ENCODE results near the gene ASTN2.

ASTN2 gene

DNA sequence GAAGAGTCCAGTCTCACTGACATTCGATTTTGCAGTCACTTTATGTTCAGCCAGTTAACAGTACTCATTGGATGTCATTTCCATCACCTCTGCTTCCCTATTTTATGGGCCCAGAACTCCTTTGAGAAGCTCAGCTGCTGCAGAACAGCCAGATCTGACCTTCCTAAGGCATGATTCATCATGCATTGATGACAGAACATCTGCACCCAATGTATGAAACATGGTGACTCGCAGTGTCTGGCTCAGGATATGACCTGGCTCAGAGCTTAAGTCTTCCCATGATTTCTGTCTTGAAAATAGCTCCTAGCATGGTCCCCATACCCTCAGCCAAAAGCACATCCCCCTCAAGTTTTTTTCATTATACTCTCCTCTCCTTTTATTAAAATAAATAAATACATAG is 820.3 kb downstream of the ASTN2 start:
- no peak for DNase-seq (ENCODE audit: low read depth in 3 of 3, low spot score in 1 of 3)

DNA sequence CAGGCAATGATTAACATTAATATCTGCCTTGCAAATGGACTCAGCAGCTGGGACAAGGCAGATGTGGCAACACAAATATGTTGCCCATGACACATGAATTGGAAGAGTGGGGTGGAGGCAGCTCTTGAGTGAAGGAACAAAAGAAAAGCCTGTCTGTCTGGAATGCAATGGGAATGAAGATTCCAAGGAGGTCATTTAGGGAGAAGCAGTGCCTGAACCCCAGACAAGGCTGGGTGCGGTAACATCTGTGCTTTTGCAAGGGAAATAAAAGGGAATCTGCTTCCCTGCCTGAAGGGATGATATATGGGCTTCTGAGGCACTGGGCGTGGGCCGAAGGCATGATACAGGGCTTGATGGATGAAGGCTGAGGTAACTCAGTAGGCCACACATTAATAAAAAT is 821.9 kb downstream of the ASTN2 start:
- DNase-seq (ENCODE audit: low read depth in 3 of 3, low spot score in 1 of 3): no peak

DNA sequence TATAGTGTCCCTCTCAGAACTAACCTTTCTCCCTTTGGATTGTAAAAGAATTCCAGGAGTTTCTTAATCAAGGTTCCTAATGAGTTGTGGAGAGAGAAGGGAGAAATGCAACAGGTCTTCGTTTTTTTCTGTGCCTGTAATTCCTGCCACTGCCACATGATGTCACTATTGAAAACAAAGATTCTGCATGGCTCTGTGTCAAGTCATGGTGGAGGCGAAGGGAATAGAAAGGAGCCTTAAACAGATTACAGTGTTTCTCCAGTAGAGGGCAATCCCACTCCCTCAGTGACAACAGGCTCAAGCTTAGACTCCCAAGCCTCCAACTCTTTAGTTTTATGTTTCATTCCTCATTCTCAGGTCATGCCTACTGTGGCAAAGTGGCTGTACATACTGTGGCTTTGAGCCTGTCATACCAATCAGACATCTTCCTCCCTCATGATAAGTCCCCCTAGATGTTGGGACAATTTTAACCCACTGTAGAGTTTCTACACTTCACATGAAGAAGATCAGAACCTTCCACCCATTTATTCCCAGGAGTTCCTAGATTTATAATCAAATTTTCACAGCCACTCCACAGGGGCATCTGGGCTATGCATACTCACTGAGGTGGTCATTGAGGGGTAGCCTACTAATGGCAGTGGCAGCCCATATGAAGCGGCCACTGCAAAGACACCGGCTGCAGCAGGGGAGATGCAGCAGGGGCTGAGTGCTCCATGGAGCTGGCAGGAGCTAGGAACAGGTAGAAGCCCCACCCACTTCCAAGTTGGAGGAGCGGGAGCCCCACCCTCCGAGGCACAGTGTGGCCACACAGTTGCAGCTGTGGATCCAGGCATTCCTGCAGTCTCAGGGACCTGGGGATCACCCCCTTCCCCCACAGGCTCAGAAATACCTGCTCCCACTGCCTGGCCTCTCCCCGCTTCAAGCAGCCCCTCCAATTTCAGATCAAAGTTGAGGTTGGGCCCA is 825.2 kb downstream of the ASTN2 start:
- no peak for DNase-seq (ENCODE audit: low read depth in 3 of 3, low spot score in 1 of 3)

- no peak for DNase-seq (ENCODE audit: low read depth in 3 of 3, low spot score in 1 of 3)
Measured at GRCh38 chr9:116587919-116588318, 826.9 kb downstream of the ASTN2 start.

DNA sequence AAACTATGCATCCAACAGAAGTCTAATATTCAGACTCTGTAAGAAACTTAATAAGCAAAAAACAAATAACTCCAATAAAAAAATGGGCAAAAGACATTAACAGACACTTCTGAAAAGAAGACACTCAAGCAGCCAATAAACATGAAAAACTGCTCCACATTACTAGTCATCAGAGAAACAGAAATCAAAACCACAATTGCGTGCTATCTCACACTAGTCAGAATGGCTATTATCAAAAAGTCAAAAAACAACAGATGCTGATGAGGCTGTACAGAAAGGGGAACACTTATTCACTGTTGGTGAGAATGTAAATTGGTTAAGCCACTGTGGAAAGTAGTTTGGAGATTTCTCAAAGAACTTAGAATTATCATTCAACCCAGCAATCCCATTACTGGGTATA is 829.0 kb downstream of the ASTN2 start:
- no peak for DNase-seq (ENCODE audit: low read depth in 3 of 3, low spot score in 1 of 3)

GRCh38 chr9:116585204-116585603 is 829.7 kb downstream of the ASTN2 start:
- DNase-seq (ENCODE audit: low read depth in 3 of 3, low spot score in 1 of 3): no peak

- DNase-seq (ENCODE audit: low read depth in 3 of 3, low spot score in 1 of 3): no peak
Measured at GRCh38 chr9:116580853-116581252, 834.0 kb downstream of the ASTN2 start.

DNA sequence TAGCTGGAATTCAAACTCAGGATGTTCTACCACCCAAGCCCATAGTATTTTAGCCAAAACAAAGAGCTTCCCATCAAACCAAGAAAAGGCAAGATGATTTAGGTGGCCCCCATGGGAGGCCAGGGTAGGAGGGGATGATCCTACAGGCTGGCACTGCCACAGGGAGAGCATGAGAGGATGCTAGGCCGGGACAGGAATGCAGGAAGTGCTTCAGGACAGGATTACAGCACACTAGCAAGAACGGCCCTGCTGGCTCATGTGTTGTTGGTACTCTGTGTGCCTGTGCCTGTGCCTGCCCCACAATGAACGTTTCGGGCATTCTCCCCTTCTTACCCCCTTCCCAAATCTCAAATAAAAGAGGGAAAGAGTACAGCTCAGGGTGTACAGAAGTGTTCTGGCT is 838.5 kb downstream of the ASTN2 start:
- no peak for DNase-seq (ENCODE audit: low read depth in 3 of 3, low spot score in 1 of 3)

DNA sequence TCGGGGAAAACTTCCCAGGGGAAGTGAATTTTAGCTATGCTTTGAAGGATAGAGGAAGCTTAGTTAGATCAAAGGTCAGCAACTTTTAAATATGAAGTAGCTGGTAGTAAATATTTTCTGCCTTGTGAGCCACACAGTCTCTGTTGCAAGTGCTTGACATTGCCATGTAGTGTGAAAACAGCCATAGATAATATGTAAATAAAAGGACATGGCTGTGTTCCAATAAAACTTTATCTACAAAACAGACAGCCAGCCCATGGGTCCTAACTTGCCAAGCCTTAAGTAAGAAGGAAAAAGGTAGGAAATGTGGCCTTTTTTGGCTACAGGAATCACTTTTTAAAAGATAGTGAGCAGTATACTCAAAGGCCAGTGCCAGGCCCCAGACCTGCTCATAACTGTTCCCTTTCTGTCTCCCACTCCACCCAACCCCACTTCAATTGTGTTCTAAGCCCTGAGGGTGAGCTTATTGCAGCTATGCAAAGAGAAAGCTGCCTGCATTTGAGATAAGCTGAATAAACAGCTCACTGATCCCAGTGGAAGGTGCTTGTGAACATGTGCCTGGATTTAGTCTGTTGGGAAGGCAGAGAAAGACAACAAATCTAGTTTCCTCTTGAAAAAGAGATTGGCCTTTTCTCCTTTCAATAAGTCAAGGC is 840.7 kb downstream of the ASTN2 start:
- no peak for DNase-seq (ENCODE audit: low read depth in 3 of 3, low spot score in 1 of 3)

DNA sequence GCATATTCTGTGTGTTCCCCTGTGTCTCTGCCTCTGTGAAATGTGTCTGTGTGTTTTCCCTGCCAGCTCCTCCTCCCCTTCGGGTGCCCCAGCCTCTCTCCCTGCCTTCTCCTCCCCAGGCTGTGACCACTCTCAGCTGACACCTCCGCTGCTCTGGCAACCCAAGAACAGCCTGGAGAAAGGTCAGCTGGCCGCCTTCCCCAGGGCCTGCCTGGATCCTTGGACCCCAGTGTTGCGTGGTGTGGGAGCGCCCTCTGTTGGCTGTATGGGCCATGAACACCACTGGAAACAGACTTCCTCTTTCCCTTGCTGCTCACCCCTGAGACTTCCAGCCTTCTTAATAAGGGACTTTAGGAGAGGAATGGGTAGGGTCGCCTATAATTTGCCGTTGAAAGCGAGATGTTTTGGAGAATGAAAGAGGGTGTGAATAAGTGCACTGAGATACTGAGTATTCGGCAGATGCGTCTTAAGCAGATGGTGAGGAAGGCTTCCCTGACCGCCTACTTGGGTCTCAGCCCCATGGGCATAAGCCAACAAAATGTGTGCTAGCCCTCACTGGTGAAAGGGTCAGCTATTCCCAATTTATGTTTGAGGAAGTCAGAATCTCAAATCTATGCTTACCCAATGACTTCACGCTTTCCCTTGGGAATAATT is 842.6 kb downstream of the ASTN2 start:
- DNase-seq (ENCODE audit: low read depth in 3 of 3, low spot score in 1 of 3): no peak

DNA sequence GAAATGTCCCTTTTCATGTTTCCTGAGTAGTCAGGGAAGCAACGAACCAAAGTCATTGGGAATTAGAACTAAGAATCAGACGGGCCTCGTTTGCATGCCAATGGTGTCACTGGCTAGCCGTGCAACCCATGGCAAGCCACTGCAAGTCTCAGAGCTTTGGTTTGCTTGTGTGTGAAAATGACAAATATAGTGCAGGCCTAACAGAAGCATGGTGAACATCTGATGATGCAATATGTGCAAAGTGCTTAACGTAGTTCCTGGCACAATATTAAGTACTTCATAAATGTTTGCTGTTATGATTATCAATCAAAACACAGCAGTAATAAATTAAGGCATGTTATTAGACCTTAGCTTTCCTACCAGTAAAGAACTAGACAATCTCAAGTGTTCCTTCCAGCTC is 845.7 kb downstream of the ASTN2 start:
- no peak for DNase-seq (ENCODE audit: low read depth in 3 of 3, low spot score in 1 of 3)

DNA sequence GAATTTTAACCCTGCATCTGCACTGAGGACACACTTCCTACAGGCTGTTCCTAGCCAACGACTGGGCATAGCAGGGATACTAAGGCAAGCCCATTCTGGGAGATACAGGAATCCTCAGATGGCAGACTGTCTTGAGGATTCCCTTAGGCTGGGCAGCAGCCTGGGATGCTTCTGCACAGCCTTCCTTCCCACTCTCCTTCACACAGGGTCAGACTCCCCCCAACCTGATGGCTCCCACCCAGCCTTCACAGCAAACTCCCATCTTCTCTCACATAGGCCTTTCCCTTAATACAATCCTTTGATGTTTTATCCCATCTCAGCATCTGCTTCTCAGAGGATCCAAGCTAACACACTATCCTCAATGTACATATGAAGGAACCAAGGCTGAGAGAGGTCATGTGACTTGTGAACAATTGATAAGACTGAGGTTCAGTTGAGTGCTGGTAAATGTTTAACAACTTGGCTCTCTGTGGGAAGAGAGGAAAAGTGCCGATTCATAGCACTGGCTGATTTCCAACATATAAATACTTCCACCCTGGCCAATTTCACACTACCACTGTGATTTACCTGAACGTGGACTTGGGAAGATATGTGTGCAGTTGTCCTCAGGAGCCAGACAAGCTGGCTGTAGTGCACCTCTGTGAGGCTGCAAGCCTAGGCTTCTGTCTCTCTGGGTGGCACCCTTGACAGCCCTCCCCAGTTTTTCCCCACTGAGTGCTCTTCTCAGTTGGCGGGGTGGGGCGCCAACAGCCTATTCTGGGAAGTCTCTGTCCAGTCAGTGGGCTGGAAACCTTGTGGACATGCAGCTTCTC is 848.0 kb downstream of the ASTN2 start:
- no peak for DNase-seq (ENCODE audit: low read depth in 3 of 3, low spot score in 1 of 3)

DNA sequence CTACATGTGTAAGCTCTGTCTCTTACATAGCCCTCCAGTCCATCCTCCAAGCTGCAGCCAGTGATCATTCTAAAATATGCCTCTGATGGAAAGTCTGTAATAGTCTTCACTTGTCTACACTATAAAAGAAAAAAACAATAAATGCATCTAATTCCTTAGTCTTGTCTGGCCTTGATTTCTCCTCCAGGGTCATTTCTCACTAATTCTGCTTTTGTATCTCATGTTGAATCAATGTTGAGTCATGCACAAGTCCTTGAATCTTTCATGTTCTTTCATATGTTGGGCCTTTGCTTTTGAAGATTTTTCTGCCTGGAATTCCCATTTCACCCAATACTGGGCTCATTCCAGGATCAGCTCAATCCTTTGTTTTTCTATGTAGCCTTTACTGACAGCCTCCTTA is 848.9 kb downstream of the ASTN2 start:
- DNase-seq (ENCODE audit: low read depth in 3 of 3, low spot score in 1 of 3): no peak

DNA sequence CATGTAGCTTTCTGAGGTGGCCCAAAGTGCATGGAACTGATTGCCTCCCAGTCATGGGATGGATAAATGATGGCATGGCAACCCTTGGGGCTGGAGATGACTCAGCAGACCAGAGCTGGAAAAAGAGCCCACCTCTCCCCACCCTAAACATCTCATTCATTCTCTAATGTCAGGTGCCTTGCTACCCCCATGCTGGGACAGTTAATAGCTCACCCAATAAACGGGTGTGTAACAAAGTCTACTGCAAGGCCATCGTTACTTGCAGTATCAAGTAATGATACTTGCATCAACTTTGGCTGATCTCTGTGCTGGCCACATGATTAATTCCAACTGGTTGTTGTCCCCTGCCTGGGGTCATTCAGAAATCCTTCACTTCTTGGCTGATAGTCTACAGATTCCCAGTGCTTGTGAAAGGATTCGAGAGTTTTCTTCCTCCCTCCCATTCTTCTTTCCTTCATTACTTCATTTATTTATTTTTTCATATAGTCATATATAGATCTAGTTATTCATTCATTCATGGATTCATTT is 850.5 kb downstream of the ASTN2 start:
- DNase-seq (ENCODE audit: low read depth in 3 of 3, low spot score in 1 of 3): no peak

- DNase-seq (ENCODE audit: low read depth in 3 of 3, low spot score in 1 of 3): no peak
Measured at GRCh38 chr9:116558818-116559540, 855.9 kb downstream of the ASTN2 start.

DNA sequence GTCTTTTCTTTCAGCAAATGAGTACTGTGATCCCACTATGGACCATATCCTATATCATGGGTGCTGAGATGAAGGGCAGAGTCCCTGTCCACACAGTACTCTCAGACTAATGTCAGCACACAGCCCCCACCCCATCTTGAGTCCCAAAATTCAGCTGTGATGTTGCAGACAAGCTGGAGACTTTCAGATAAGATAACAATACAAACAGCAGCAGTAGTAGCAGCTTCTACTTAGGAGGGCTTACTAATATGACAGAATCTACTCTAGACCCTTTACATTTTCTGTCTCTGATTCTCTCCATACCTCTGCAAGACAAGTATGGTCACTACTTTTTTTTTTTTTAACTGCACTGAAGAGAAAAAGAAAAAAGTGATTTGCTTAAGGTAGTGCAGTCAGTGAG is 856.8 kb downstream of the ASTN2 start:
- DNase-seq (ENCODE audit: low read depth in 3 of 3, low spot score in 1 of 3): no peak

GRCh38 chr9:116555556-116556155 is 859.2 kb downstream of the ASTN2 start:
- DNase-seq (ENCODE audit: low read depth in 3 of 3, low spot score in 1 of 3): no peak

GRCh38 chr9:116555119-116555518 is 859.7 kb downstream of the ASTN2 start:
- no peak for DNase-seq (ENCODE audit: low read depth in 3 of 3, low spot score in 1 of 3)

- DNase-seq (ENCODE audit: low read depth in 3 of 3, low spot score in 1 of 3): no peak
Measured at GRCh38 chr9:116550696-116551436, 864.0 kb downstream of the ASTN2 start.
